Measurements from ENCODE around the gene FAT1. TPM values are rescaled to one million over a fixed set of nuclear protein-coding genes. Genes with fewer than 3 reads are reported as not detected.

Gene FAT1
- polyA plus RNA-seq, 1 donor from 2014 or later: 19.8 TPM

DNA sequence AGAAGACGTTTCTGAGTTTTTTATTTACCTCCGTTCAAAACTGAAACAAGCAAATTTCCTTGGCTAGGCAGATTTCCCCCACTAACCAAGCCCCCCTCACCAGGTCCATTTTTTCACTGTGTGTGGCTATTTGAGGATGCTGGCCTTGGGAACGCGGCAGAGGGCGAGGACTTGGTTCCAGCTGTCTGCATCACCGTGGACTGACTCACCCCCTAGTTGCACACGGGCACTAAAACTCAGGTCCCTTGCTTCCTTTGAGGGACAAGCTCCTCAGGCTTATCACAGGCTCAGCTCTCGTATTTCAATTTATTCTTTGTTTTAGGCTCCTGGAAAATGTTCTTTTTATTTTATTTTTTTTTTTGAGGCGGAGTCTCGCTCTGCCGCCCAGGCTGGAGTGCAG is 159.9 kb downstream of the FAT1 start:
- Histone ChIP-seq H2AFZ (ENCODE audit: low read depth, low read length) (no peak overlapping the region), H3F3A (ENCODE audit: insufficient read depth, low read length, poor library complexity, severe bottlenecking) (no peaks in the 10 kb centered on the region), H3K27ac (ENCODE audit: low read length) (no peak overlapping the region), H3K9me2 (ENCODE audit: insufficient read depth, low read length) (no peaks in the 10 kb centered on the region), H3K9me3 (ENCODE audit: low read length) (no peaks in the 10 kb centered on the region), H3K4me3 (ENCODE audit: low read length) (no peak overlapping the region), H4K20me1 (ENCODE audit: insufficient read depth) (no peaks in the 10 kb centered on the region), H3K79me2 (replicated peaks; ENCODE audit: insufficient read depth, low read length) (no peaks in the 10 kb centered on the region), H3K36me3 (ENCODE audit: insufficient read depth, low read length) (no peaks in the 10 kb centered on the region), H3K9ac (ENCODE audit: low read length) (no peak overlapping the region), H3K27me3 (ENCODE audit: insufficient read depth, low read depth, low read length) (no peaks in the 10 kb centered on the region), H3K4me2 (ENCODE audit: low read length) (no peak overlapping the region)
- TF ChIP-seq POLR2AphosphoS5 (IDR thresholded peaks at IDR 0.05) (no peak), EZH2 (IDR thresholded peaks at IDR 0.05; ENCODE audit: borderline replicate concordance, insufficient read depth, low read length, poor library complexity, severe bottlenecking) (no peak), RAD21 (conservative IDR thresholded peaks at IDR 0.05) (no peak), TAF1 (IDR thresholded peaks at IDR 0.05; ENCODE audit: low read depth) (no peak), REST (IDR thresholded peaks at IDR 0.05; ENCODE audit: borderline replicate concordance) (no peak), SMC3 (conservative IDR thresholded peaks at IDR 0.05; ENCODE audit: poor library complexity) (no peak), EP300 (conservative IDR thresholded peaks at IDR 0.05; ENCODE audit: poor library complexity, severe bottlenecking) (no peak), CTCF (IDR thresholded peaks at IDR 0.05; ENCODE audit: poor library complexity, severe bottlenecking) (no peak), MXI1 (conservative IDR thresholded peaks at IDR 0.05; ENCODE audit: poor library complexity, severe bottlenecking) (no peak)

DNA sequence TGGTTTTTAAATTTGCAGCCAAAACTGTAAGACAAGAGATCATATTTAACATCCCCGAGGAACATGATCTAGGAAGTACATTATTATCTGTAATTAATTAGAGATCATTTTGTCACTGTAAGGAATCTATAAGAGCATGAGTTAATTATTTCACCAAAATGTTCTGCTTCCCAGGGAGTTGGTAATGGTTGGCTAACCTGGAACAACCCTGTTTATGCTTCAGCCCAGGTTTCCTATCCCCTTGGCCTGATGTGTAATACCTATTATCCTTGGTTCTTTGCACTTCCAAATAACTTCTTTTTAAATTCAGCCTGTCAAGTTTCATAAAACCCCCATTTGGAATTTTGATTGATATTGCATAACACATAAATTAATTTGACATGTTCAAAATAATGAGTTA is 161.9 kb downstream of the FAT1 start:
- TF ChIP-seq MXI1 (conservative IDR thresholded peaks at IDR 0.05; ENCODE audit: poor library complexity, severe bottlenecking) (no peak), SMC3 (conservative IDR thresholded peaks at IDR 0.05; ENCODE audit: poor library complexity) (no peak), EP300 (conservative IDR thresholded peaks at IDR 0.05; ENCODE audit: poor library complexity, severe bottlenecking) (no peak), RAD21 (conservative IDR thresholded peaks at IDR 0.05) (no peak)
- no peaks in the 10 kb centered on the region for H3K79me2 ChIP-seq (replicated peaks; ENCODE audit: insufficient read depth, low read length)
- no peak overlapping the region for H3K4me2 ChIP-seq (ENCODE audit: low read length)
- no peaks in the 10 kb centered on the region for H3K9me3 ChIP-seq (ENCODE audit: low read length)
- no peak overlapping the region for H3K4me3 ChIP-seq (ENCODE audit: low read length)
- H4K20me1 ChIP-seq (ENCODE audit: insufficient read depth): no peaks in the 10 kb centered on the region
- no peak overlapping the region for H3K27ac ChIP-seq (ENCODE audit: low read length)
- H3K9me2 ChIP-seq (ENCODE audit: insufficient read depth, low read length): no peaks in the 10 kb centered on the region
- H3F3A ChIP-seq (ENCODE audit: insufficient read depth, low read length, poor library complexity, severe bottlenecking): no peaks in the 10 kb centered on the region
- H3K9ac ChIP-seq (ENCODE audit: low read length): no peak overlapping the region
- H2AFZ ChIP-seq (ENCODE audit: low read depth, low read length): no peak overlapping the region
- H3K27me3 ChIP-seq (ENCODE audit: insufficient read depth, low read depth, low read length): no peaks in the 10 kb centered on the region
- H3K36me3 ChIP-seq (ENCODE audit: insufficient read depth, low read length): no peaks in the 10 kb centered on the region

All from neural cell (in vitro differentiated cells).